Astrocyte of the spinal cord (primary cell): ENCODE data around the gene GPC1.

Source experiments
- DNase-seq: peaks from one replicate; pipeline ENCODE4 v3.0.0; 2011; ENCODE audit warnings: low read depth, low spot score
- H3K4me3 ChIP-seq: 2 replicates; pipeline ENCODE4 v1.5.1; 2011; ENCODE audit warnings: low read depth, mild to moderate bottlenecking, low read length, moderate library complexity
- in situ Hi-C: cut with HindIII; loops from 2 replicates; pipeline ENCODE4 v1.10.0; 2017; ENCODE audit warnings: low sequenced_read_pairs
- TF ChIP-seq, protein P1 (sequence below): IDR thresholded peaks from 2 replicates; pipeline ENCODE4 v1.5.1; 2012; ENCODE audit warnings: low read depth, mild to moderate bottlenecking, low read length, inconsistent platforms

The GPC1 gene

DNA sequence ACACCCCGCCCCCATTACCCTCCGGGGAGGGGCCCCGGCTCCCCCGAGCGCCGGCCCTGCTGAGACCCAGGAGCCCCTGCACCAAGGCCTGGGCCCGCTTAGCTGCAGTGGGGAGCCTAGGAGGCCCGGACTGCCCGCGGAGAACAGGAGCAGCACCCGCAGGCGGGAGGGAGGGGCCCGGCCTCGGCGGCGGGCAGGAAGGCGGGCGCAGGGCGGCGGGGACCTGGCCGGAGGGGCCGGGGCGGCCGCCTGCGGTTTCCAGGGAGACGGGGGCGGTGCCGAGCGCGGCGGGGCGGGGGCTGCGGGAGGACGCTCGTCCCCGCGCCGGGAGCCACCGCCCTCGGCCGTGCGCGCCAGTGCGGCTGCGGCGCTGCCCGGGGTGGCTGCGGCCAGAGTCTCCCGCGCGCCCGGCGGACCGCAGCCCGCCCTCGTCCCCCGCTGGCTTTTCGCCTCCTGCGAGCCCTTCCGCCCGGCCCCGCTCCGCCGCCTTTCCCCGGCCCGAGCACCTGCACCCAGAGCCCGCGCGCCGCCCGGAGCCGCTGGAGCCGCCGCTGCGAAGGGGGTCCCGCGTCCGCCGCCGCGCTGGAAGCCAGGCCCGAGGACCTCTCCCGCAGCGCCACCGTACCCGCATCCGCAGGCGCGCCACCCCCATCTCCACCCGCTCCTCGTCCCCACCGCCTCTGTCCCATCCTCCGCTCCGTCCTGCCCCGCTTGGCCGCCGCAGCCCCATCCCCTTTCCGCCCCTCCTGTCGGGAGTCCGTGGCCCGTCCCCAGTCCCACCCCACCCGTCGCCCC, 17.2 kb downstream of the GPC1 start:
- DNase-seq: peak; percentile 25
- in situ Hi-C loops: no loop called here
- H3K4me3 ChIP-seq: peak overlapping the region; percentile 39
- TF ChIP-seq, protein P1, sequence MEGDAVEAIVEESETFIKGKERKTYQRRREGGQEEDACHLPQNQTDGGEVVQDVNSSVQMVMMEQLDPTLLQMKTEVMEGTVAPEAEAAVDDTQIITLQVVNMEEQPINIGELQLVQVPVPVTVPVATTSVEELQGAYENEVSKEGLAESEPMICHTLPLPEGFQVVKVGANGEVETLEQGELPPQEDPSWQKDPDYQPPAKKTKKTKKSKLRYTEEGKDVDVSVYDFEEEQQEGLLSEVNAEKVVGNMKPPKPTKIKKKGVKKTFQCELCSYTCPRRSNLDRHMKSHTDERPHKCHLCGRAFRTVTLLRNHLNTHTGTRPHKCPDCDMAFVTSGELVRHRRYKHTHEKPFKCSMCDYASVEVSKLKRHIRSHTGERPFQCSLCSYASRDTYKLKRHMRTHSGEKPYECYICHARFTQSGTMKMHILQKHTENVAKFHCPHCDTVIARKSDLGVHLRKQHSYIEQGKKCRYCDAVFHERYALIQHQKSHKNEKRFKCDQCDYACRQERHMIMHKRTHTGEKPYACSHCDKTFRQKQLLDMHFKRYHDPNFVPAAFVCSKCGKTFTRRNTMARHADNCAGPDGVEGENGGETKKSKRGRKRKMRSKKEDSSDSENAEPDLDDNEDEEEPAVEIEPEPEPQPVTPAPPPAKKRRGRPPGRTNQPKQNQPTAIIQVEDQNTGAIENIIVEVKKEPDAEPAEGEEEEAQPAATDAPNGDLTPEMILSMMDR: no peak

DNA sequence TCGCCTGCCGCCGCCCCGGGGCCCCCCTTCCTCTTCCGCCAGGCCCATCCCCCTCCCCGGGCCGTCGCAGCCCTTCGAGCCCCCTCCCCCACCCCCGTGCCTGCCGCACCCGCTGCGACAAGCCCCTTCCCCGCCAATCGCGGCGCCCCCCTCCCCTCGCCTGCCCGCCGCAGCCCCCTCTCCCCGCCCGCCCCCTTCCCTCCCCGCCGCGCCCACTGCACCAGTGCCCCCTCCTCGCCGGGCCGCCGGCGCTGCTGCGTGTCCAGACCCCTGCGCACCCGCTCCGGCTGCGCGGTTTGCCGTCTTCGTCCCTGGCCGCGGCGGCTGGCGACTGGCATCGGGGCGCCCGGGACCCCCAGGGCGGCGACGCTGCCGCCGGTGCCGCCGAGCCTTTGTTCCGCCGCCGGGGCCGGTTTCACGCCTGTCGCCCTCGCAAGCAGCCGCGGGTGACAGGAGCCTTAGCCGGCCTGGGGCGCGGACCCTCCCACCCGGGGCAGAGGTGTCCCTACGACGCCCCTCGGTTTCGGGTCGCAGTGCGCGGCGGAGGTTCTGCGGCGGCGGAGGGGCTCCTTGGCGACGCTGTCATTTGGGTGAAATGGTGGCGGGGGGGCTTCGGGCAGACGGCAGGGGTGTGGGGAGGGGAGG, 18.1 kb downstream of the GPC1 start:
- in situ Hi-C loops: no loop called here
- TF ChIP-seq, protein P1: no peak
- DNase-seq: no peak
- H3K4me3 ChIP-seq: peak overlapping the region; percentile 17

DNA sequence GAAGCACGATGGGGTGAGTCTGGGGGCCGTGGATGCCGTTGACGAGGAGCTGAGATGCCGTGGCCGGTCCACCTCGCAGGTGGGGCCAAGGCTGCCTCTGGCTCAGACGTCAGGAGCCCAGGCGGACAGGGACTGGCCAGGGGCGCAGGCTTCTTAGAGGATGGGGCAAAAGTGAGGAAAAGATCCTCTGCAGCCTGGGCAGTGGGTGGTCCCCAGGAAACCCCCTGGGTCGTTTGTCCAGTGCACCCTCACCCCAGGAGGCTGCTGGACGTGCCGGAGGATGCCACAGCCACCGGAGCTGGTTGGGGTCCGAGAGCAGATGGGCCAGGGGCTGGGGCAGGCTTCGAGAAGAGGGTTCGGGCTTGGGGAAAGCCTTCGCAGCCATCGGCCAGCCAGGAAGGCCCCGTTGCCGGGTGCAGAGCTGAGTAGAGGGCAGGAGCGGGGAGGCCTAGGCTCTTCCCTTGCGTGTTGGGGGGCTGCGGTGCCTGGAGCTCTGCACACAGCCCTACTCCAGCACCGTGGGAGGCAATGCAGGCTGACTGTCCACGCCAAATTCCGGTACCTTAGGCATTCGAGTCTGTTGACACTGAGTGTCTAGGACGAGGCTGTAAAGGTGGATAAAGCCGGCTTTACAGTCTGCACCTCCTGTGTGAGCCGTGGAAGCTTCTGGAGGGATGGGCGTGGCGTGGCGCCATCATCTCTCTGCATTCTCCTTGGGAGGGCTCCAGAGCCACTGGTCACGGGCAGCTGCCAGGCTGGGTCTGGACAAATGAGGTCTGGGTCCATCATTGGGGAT, 18.8 kb downstream of the GPC1 start:
- in situ Hi-C loops: no loop called here
- peak overlapping the region; percentile 17 for H3K4me3 ChIP-seq

DNA sequence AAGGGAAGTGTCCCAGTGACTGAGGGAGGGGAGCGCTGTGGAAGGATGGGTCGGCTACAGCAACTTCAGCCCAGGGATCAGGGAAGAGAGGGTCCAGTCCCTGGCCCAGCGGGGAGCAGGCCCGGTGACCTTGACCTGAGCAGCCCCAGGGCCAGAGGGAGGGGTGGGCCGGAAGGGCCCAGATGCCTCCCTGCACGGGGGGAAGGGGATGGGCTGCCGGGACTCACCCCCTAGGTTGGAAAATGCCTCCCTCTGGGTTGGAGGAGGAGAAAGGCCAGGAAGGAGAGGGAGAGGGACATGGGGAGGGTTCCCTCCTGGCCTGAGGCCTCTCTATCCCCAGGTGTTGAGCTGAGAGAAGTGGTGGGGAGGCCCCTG, 19.8 kb downstream of the GPC1 start:
- in situ Hi-C loops: no loop called here
- H3K4me3 ChIP-seq: no peak overlapping the region
- no peak for DNase-seq
- TF ChIP-seq, protein P1: no peak

More for the DNA sequence above, 18.8 kb downstream of the GPC1 start:
- TF ChIP-seq, protein P1: no peak
- no peak for DNase-seq

DNA sequence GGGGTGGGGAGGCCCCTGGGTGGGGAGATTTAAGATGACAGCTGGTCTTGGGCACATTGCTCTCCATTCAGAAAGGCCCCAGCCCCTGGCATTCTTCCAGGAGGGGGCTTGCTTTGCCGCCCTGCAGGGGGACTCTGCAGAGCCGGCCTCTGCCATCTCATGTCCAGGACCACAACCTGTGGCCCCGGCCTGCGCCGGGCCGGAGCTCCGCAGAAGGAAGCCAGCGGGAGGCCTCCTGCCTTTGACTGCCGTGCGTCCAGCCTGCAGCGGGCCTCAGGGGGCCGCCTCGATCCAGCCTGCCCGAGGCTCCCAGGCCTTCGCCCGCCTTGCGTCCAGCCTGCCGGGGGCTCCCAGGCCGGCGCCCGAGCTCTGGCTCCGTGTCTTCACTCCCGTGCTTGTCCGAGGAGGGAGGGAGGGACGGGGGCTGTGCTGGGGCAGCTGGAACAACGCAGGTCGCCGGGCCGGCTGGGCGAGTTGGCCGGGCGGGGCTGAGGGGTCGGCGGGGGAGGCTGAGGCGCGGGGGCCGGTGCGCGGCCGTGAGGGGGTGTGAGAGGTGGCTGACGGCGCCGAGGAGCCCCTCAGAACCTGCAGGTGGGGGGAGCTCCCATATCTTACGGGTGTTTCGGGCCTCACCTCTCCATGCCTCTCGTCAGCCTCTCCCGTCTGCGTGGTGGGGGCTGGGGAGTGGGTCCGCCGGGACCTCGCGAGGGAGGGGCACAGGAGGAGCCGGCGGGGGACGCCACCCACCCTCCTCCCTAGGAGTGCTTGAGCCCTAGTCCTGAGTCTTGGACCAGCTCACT, 20.4 kb downstream of the GPC1 start:
- TF ChIP-seq, protein P1: no peak
- H3K4me3 ChIP-seq: no peak overlapping the region
- in situ Hi-C loops: no loop called here
- DNase-seq: no peak
